ENCODE data around the gene HM13.

HM13 gene

GRCh38 chr20:31559704-31560093 lies 45.5 kb downstream of the HM13 start:
- DNase-seq: no peak
- in situ Hi-C loops (cut with HindIII; ENCODE audit: low pct_ligation_motif_present, low pct_unique_long_range_greater_than_20kb, low sequenced_read_pairs): no loop called here

DNA sequence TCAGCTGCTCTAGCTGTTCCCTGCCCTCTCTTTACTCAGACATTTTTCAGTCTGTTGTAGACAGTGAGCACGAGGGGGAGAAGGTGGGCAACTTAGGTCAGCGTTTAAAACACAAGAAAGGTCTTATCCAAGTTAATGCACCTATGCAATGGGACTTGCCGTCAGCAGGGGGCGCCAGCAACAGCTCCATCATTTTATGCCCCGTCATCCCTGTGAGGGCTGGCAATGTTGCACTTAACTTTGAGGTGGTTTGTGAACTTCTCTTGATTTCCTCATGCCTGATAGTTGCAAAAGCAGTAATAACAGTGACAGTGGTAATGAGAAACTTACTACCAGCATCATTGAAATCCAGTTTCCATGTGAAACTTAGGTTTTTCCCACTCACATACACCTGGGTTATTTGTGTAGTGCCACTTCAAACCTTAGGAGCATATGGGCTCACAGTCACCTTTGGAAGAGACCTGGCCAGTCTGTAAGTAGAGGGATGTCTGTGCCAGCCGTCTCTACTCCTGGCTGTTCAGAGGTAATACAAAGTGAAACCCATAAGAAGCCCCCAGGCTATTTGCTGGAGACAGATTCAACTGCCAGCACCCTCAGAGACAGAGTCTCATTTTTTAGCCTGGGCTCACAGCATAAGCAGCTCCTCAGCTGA lies 46.0 kb downstream of the HM13 start:
- in situ Hi-C loops (cut with HindIII; ENCODE audit: low pct_ligation_motif_present, low pct_unique_long_range_greater_than_20kb, low sequenced_read_pairs): no loop called here
- DNase-seq: peak; percentile 77

- DNase-seq: peak; percentile 95
- in situ Hi-C loops (cut with HindIII; ENCODE audit: low pct_ligation_motif_present, low pct_unique_long_range_greater_than_20kb, low sequenced_read_pairs): no loop called here
These were observed 46.7 kb downstream of the HM13 start for GRCh38 chr20:31560746-31561598.

DNA sequence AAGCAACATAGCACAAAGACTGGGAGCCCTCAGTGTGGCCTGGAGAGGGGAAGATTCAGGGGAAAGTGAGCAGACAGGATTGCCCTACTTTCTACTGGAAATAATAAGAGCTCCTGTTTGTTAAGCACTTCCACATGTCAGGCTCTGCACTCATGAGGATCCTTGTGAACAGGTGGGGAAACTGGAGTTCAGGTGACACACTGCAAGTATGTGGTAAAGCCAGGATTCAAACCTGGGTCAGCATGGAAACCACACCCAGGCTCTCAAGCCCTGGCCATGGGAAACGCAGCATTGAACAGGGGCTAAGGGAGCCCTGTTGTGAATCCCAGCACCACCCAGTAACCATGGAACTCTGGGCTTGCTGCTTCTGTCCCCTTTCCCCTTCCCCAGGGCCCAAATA lies 48.0 kb downstream of the HM13 start:
- in situ Hi-C loops (cut with HindIII; ENCODE audit: low pct_ligation_motif_present, low pct_unique_long_range_greater_than_20kb, low sequenced_read_pairs): no loop called here
- no peak for DNase-seq

DNA sequence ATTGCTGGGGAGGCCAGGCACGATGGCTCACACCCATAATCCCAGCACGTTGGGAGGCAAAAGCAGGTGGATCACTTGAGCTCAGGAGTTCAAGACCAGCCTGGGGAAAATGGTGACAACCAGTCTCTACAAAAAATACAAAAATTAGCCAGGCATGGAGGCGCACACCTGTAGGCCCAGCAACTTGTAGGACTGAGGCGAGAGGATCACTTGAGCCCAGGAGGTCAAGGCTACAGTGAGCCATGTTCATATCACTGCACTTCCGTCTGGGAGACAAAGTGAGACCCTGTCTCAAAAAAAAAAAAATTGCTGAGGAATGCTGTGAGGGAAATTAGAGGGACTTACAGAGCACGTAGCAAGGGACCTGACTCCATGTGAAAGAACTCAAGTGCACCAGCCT lies 50.0 kb downstream of the HM13 start:
- no peak for DNase-seq
- in situ Hi-C loops (cut with HindIII; ENCODE audit: low pct_ligation_motif_present, low pct_unique_long_range_greater_than_20kb, low sequenced_read_pairs): no loop called here

DNA sequence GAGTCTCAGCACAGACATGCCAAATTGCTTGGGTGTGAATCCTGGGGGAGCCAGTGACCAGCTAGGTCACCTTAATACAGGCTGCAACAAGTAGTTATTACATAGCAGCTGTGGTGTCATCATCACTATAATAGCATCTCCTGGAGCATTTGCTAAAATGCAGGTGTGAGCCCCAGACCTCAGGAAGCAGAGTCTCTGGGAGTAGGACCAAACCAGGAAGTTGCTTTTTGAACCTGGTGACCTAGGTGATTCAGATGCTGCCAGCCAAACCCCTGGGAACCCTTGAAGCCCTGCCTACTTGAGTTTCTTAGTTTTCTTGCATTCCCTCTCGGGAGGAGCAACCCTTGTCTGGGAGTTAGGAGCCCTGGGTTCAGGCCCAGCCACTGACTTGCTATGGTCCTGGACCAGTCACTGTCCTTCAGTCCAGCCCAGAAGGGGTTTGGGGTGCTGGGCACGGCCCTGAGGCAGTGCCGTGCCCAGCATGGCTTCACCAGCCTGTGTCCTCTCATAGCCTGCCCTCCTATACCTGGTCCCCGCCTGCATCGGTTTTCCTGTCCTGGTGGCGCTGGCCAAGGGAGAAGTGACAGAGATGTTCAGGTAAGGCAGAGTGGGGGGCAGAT lies 51.6 kb downstream of the HM13 start:
- DNase-seq: no peak
- in situ Hi-C loops (cut with HindIII; ENCODE audit: low pct_ligation_motif_present, low pct_unique_long_range_greater_than_20kb, low sequenced_read_pairs): no loop called here

DNA sequence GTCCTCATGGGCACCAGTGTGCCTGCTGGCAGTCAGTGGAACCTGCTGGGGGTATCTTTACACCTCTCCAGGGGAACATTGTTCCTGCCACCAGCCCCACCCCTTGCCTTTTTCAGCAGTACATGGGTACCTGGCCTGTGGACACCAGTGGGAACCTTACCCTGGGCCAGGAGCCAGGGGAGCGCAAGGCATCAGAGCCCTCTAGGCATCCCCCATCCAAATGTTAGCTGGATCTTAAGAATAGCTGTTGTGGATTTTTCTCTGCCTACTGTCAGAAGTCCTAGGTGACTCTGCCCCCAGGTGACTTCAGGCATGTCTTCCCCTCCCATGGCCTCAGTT lies 52.0 kb downstream of the HM13 start:
- no peak for DNase-seq
- in situ Hi-C loops (cut with HindIII; ENCODE audit: low pct_ligation_motif_present, low pct_unique_long_range_greater_than_20kb, low sequenced_read_pairs): no loop called here

GRCh38 chr20:31566658-31567379 lies 52.6 kb downstream of the HM13 start:
- in situ Hi-C loops (cut with HindIII; ENCODE audit: low pct_ligation_motif_present, low pct_unique_long_range_greater_than_20kb, low sequenced_read_pairs): no loop called here
- no peak for DNase-seq

- in situ Hi-C loops (cut with HindIII; ENCODE audit: low pct_ligation_motif_present, low pct_unique_long_range_greater_than_20kb, low sequenced_read_pairs): no loop called here
- no peak for DNase-seq
These were observed 53.1 kb downstream of the HM13 start for GRCh38 chr20:31567380-31567720.

DNA sequence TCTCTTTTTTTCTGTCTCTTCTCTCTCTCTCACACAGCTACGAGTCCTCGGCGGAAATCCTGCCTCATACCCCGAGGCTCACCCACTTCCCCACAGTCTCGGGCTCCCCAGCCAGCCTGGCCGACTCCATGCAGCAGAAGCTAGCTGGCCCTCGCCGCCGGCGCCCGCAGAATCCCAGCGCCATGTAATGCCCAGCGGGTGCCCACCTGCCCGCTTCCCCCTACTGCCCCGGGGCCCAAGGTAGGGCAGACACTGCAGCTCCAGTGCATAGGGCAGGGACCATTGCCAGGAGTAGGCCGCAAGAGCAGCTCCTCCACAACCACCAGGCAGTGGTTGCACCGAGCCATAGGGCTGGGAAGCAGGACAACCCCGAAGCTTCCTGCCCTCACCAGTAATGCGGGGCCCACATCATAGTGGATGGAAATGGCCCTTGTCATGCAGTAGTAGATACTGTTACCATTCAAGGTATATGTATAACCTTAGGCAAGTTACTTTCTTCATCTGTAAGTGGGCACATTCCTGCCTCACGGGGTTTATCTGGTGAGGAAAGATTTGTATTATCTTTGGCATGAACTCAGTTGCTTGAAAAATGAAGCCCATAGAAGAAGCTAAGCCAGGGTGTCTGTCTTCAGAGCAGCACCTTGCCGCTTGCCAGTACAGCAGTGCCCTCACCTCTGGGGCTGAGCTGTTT lies 53.9 kb downstream of the HM13 start:
- no peak for DNase-seq
- in situ Hi-C loops (cut with HindIII; ENCODE audit: low pct_ligation_motif_present, low pct_unique_long_range_greater_than_20kb, low sequenced_read_pairs): no loop called here

GRCh38 chr20:31568773-31569162 lies 54.5 kb downstream of the HM13 start:
- no peak for DNase-seq
- in situ Hi-C loops (cut with HindIII; ENCODE audit: low pct_ligation_motif_present, low pct_unique_long_range_greater_than_20kb, low sequenced_read_pairs): no loop called here

DNA sequence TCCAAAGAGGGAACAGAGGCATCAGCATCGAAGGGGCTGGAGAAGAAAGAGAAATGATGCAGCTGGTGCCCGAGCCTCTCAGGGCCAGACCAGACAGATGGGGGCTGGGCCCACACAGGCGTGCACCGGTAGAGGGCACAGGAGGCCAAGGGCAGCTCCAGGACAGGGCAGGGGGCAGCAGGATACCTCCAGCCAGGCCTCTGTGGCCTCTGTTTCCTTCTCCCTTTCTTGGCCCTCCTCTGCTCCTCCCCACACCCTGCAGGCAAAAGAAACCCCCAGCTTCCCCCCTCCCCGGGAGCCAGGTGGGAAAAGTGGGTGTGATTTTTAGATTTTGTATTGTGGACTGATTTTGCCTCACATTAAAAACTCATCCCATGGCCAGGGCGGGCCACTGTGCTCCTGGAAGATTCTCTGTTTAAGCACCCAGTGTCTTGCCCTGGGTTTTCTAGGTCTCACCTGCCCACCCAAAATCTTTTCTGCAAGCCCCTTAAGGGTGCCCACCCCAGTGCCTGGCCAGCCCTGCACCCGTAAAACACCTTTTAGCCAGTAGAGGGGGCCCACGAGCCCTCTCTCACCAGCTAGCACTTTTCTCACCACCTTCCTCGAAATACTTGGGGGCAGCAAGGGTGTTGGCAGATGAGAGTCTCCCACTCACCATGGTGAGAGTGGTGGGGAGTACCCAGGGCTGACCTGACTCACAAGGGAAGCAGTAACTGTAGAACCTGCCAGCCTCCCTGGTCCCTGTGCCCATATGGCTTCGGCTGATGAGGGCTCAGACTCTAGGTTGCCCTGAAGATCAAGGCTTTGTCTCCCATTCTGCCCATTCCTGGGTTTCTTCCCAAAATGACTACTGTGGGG lies 55.1 kb downstream of the HM13 start:
- peak; percentile 37 for DNase-seq
- in situ Hi-C loops (cut with HindIII; ENCODE audit: low pct_ligation_motif_present, low pct_unique_long_range_greater_than_20kb, low sequenced_read_pairs): no loop called here

DNA sequence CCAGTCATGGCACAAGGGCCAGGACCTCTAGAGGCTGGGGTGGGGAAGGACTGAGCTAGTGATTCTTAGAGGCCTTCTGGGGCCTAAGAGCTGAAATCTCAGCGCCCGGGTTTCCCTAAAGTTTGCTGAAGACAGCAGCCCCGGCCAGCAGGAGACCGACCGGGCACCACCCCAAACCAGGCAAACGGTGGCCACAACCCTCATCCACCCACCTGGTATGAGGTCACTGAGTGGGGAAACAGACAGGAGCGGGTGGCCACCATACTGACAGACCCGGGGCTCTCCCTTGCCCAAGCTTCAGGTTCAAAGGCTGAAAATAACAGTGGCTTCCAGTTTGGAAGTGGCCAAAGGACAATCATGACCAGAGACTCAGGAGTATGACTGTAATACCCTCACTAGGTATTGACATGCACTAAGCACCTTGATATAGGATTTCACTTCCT lies 55.8 kb downstream of the HM13 start:
- no peak for DNase-seq
- in situ Hi-C loops (cut with HindIII; ENCODE audit: low pct_ligation_motif_present, low pct_unique_long_range_greater_than_20kb, low sequenced_read_pairs): no loop called here

- in situ Hi-C loops (cut with HindIII; ENCODE audit: low pct_ligation_motif_present, low pct_unique_long_range_greater_than_20kb, low sequenced_read_pairs): no loop called here
- DNase-seq: no peak
These were observed 56.7 kb downstream of the HM13 start for GRCh38 chr20:31570735-31571617.

DNA sequence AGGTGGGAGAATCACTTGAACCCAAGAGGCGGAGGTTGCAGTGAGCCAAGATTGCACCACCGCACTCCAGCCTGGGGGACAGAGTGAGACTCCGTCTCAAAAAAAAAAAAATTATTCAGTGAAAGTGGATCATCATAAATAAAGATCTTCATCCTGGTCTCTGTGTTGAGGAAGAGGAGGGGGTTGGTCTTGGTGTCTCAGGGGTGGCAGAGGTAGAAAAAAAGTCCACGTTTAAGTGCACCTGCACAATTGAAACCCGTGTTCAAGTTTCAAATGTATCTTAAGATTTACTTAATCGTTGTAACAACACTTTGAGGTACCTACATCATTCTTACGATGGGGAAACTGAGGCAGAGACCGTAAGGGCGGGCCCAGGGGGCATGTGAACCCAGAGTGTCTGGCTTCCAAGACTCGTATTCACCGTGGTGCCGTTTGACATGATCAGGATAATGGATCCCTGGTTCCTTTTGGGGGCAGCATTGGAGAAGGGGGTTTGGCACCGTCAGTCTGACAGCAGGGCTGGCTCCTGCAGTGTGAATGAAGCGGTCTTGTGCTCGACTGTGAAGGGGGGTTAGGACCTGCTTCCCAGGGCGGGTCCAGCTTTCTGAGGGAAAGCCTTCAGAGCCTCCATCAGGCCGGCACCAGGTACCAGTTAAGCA lies 57.9 kb downstream of the HM13 start:
- DNase-seq: no peak

DNA sequence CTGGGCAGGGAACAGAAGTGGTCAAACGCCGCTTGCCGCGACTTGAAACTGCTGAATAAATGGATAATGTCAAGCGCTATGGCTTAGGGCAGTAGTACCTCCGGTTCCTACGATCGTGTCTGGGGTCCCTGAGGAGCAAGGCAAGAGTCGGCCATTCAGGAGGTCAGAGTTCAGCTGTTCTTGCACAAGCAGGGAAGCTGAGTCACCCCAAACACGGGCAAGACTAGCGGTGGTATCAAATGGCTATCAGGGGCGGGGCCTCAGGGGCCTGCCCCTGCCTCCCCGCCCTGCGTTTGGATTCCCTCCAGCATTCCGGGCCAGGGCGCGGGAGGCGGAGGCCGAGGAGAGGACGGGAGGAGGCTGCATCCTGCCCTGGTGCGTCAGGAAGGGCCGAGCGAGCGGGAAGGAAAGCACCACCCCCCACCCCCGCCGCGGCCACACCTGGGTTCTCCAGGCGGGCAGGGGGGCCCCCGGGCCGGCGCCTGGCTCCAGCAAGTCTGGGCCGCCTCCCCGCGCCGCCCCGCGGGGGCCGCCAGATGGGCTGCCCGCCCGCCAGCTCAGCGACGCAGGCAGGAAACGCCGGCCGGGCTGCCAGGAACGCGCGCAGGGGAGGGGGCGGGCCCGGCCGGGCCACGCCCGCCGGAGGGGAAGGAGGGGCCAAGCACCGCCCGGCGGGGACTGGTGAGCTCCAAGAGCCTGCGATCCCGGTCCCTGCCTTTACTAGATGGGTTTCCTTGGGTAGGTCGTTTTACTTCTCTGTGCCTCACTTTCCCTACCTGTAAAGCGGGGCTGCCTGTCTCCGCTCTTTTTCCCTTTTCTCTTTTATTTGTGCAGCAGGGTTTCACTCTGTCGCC lies 58.7 kb downstream of the HM13 start:
- in situ Hi-C loops (cut with HindIII; ENCODE audit: low pct_ligation_motif_present, low pct_unique_long_range_greater_than_20kb, low sequenced_read_pairs): no loop called here
- DNase-seq: peak; percentile 94

More for the DNA sequence above, 57.9 kb downstream of the HM13 start:
- in situ Hi-C loops (cut with HindIII; ENCODE audit: low pct_ligation_motif_present, low pct_unique_long_range_greater_than_20kb, low sequenced_read_pairs): no loop called here
